CD14-positive monocyte (primary cell): ENCODE results near the gene DGKQ. TPM values are rescaled to one million over a fixed set of nuclear protein-coding genes. Genes with fewer than 3 reads are reported as not detected.

Experiments
- DNase-seq, 3 donors: peaks; one replicate each; pipeline ENCODE4 v3.0.0-alpha.2; 2011 to 2022
- H2AFZ ChIP-seq: 2 replicates; pipeline ENCODE4 v1.6.0; 2012; ENCODE audit warnings: mild to moderate bottlenecking, low read depth, low read length, inconsistent platforms; ENCODE audit not compliant: insufficient read depth, poor library complexity, severe bottlenecking
- H3K27ac ChIP-seq, 2 donors: 1 replicate in 1 of 2; 2 replicates in 1 of 2; pipeline ENCODE4 v1.5.1; 2012 to 2013; ENCODE audit warnings: low read length in 2 of 2, control low read depth in 1 of 2, inconsistent platforms in 1 of 2, low read depth in 1 of 2, mild to moderate bottlenecking in 1 of 2
- H3K27me3 ChIP-seq, 2 donors: one replicate each; pipeline versions ENCODE4 v1.6.0 to v1.6.1; 2011 to 2013; ENCODE audit warnings: low read length in 2 of 2; ENCODE audit not compliant: control insufficient read depth in 2 of 2, insufficient read depth in 2 of 2
- H3K36me3 ChIP-seq, 2 donors: replicated peaks in 1 of 2; 1 replicate in 1 of 2; 2 replicates in 1 of 2; pipeline versions ENCODE4 v1.5.1 to v1.6.1; 2012 to 2013; ENCODE audit warnings: low read length in 2 of 2, control low read depth in 1 of 2, inconsistent platforms in 1 of 2, mild to moderate bottlenecking in 1 of 2; ENCODE audit not compliant: insufficient read depth in 2 of 2, control insufficient read depth in 1 of 2
- H3K4me1 ChIP-seq, 2 donors: 1 replicate in 1 of 2; 2 replicates in 1 of 2; pipeline versions ENCODE4 v1.5.1 to v1.6.1; 2012 to 2013; ENCODE audit warnings: low read length in 2 of 2, control low read depth in 1 of 2, inconsistent platforms in 1 of 2, mild to moderate bottlenecking in 1 of 2, moderate library complexity in 1 of 2; ENCODE audit not compliant: insufficient read depth in 2 of 2, control insufficient read depth in 1 of 2
- H3K4me2 ChIP-seq: replicated peaks from 2 replicates; pipeline ENCODE3; 2012; ENCODE audit warnings: low read length, moderate library complexity, mild to moderate bottlenecking; ENCODE audit not compliant: poor library complexity, severe bottlenecking; ENCODE audit errors: extremely low read depth
- H3K4me3 ChIP-seq, 3 experiments: fragments of 200-600 bp in 1 of 3; sonication (generic) in 1 of 3; replicated peaks in 1 of 3; 1 replicate in 2 of 3; 2 replicates in 1 of 3; pipeline ENCODE4 v1.5.1; 2011 to 2013; ENCODE audit warnings: low read length in 3 of 3, mild to moderate bottlenecking in 3 of 3, control low read depth in 2 of 3, low read depth in 2 of 3, inconsistent platforms in 1 of 3, moderate library complexity in 1 of 3
- H3K79me2 ChIP-seq: 2 replicates; pipeline ENCODE4 v1.6.0; 2012; ENCODE audit warnings: mild to moderate bottlenecking, control low read depth, inconsistent platforms, low read length, moderate library complexity; ENCODE audit not compliant: insufficient read depth
- H3K9ac ChIP-seq: 2 replicates; pipeline ENCODE4 v1.6.0; 2017; ENCODE audit warnings: low read length, mild to moderate bottlenecking; ENCODE audit not compliant: insufficient read depth, poor library complexity, severe bottlenecking
- H3K9me3 ChIP-seq, 2 donors: replicated peaks in 1 of 2; 1 replicate in 1 of 2; 2 replicates in 1 of 2; pipeline versions ENCODE4 v1.5.1 to v1.6.1; 2012 to 2013; ENCODE audit warnings: low read length in 2 of 2, control low read depth in 1 of 2; ENCODE audit not compliant: control insufficient read depth in 1 of 2, insufficient read depth in 1 of 2
- H4K20me1 ChIP-seq: 2 replicates; pipeline ENCODE4 v1.6.0; 2012; ENCODE audit warnings: mild to moderate bottlenecking, low read length, control low read depth, moderate library complexity; ENCODE audit not compliant: insufficient read depth
- H3K27ac Mint-ChIP-seq, 7 donors: one replicate each; pipeline ENCODE4 v1.8.0; 2020; ENCODE audit warnings: mild to moderate bottlenecking in 7 of 7, mixed read lengths in 7 of 7, moderate library complexity in 6 of 7, inconsistent platforms in 2 of 7
- H3K27me3 Mint-ChIP-seq, 3 donors: one replicate each; pipeline ENCODE4 v1.8.0; 2021 to 2022; ENCODE audit warnings: low read depth in 3 of 3, mild to moderate bottlenecking in 3 of 3, mixed read lengths in 3 of 3, moderate library complexity in 3 of 3, inconsistent platforms in 1 of 3
- H3K36me3 Mint-ChIP-seq, 2 donors: one replicate each; pipeline ENCODE4 v1.8.0; 2020; ENCODE audit warnings: mixed read lengths in 2 of 2, inconsistent platforms in 1 of 2, mild to moderate bottlenecking in 1 of 2
- H3K4me1 Mint-ChIP-seq: one replicate; pipeline ENCODE4 v1.8.0; 2020; ENCODE audit warnings: mild to moderate bottlenecking, mixed read lengths
- H3K4me3 Mint-ChIP-seq, 2 donors: one replicate each; pipeline ENCODE4 v1.8.0; 2020; ENCODE audit warnings: mild to moderate bottlenecking in 2 of 2, mixed read lengths in 2 of 2, moderate library complexity in 1 of 2
- H3K9me3 Mint-ChIP-seq, 7 donors: one replicate each; pipeline ENCODE4 v1.8.0; 2020 to 2022; ENCODE audit warnings: mixed read lengths in 7 of 7, mild to moderate bottlenecking in 6 of 7, moderate library complexity in 6 of 7, inconsistent platforms in 2 of 7
- WGBS: methylation state at CpG from one replicate; pipeline ENCODE4 v1.1.5; 2013; ENCODE audit warnings: missing lambda C conversion rate; ENCODE audit not compliant: insufficient coverage; 5-methylcytosine and 5-hydroxymethylcytosine counted together
- intact Hi-C, 2 donors: fragments of 100-400 bp; cut with micrococcal nuclease; formaldehyde crosslinking; loops; one replicate each; pipeline versions ENCODE4 v1.15.0 to v1.15.1; 2023
- polyA plus RNA-seq, 3 donors: library from polyadenylated mRNA; depleted of rRNA in 1 of 3; unstranded in 2 of 3; stranded (reverse) in 1 of 3; fragments of 300-500 nt in 2 of 3; fragments of >200 nt in 1 of 3; fragmentation: Illumina TruSeq in 2 of 3; gene quantifications; 1 replicate in 2 of 3; 2 replicates in 1 of 3; pipeline ENCODE4 v1.2.3, GENCODE V29; 2012 to 2021
- TF ChIP-seq, protein P1 (sequence below): fragments of 200-600 bp; IDR thresholded peaks from one replicate; pipeline ENCODE4 v1.8.0; 2022; ENCODE audit warnings: antibody characterized with exemption, mild to moderate bottlenecking

Gene DGKQ
- polyA plus RNA-seq, 3 donors: 0.58 to 23.1 (median 2.4) TPM

DNA sequence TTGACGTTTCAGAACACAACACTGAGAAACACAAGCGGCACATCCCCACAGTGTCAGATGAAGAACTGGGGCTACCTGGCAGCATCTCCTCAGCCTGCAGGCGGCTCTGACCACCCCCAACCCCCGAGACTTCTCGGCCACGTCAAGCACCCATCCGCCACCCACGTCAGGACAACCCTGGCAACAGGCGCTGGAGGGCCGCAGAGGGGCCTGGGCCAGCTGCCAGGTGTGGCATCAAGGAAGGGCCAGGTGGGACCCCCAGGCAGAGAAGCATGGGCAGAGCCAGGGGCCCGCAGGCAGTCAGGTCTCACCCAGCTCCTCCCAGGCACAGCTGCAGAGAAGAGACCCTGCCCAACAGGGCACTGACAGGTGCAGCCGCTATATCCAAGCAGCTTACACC lies 63.5 kb downstream of the DGKQ start:
- H3K9me3 ChIP-seq: peaks cover 0 to 5% of the 10 kb centered on the region in 2 donors
- no peak overlapping the region for H3K4me3 ChIP-seq
- intact Hi-C loops: no loop called here
- Mint-ChIP-seq H3K4me3 (no peak overlapping the region), H3K4me1 (peaks cover 3% of the 10 kb centered on the region), H3K27me3 (no peaks in the 10 kb centered on the region), H3K36me3 (peaks cover 61 to 86% of the 10 kb centered on the region in 2 donors), H3K9me3 (peaks cover 0 to 13% (median 1%) of the 10 kb centered on the region in 7 donors), H3K27ac (no peak overlapping the region)
- peaks cover 79 to 88% of the 10 kb centered on the region in 2 donors for H3K36me3 ChIP-seq
- no peak overlapping the region for H3K4me2 ChIP-seq
- no peak overlapping the region for H3K9ac ChIP-seq
- TF ChIP-seq, protein P1, sequence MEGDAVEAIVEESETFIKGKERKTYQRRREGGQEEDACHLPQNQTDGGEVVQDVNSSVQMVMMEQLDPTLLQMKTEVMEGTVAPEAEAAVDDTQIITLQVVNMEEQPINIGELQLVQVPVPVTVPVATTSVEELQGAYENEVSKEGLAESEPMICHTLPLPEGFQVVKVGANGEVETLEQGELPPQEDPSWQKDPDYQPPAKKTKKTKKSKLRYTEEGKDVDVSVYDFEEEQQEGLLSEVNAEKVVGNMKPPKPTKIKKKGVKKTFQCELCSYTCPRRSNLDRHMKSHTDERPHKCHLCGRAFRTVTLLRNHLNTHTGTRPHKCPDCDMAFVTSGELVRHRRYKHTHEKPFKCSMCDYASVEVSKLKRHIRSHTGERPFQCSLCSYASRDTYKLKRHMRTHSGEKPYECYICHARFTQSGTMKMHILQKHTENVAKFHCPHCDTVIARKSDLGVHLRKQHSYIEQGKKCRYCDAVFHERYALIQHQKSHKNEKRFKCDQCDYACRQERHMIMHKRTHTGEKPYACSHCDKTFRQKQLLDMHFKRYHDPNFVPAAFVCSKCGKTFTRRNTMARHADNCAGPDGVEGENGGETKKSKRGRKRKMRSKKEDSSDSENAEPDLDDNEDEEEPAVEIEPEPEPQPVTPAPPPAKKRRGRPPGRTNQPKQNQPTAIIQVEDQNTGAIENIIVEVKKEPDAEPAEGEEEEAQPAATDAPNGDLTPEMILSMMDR: no peak
- H3K27ac ChIP-seq: no peak overlapping the region
- no peak overlapping the region for H2AFZ ChIP-seq
- H3K4me1 ChIP-seq: peaks cover 5% of the 10 kb centered on the region in 2 donors
- no peak for DNase-seq
- peaks cover 94% of the 10 kb centered on the region for H3K79me2 ChIP-seq
- H4K20me1 ChIP-seq: peaks cover 100% of the 10 kb centered on the region
- WGBS: 98% methylated on average over 10 of the region's 12 CpGs
- no peaks in the 10 kb centered on the region for H3K27me3 ChIP-seq

DNA sequence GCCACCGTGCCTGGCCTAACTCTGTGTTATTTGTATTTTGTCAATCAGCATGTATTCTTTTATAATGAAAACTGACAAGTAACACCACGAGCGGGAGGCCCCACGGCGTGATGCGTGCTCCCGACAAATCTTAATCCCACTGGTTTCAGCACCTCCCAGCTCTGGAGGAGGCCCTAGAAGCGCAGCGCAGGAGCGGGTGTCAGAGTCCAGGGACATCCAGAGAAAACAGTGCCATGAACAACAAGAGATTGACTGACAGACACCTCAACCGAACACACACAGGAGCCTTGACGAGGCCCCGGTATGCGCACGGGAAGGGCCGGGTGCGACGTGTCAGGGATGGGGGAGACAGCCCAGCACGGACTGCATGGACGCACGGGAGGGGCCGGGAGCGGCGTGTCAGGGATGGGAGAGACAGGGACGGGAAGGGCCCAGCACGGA lies 64.2 kb downstream of the DGKQ start:
- no peaks in the 10 kb centered on the region for H3K4me1 Mint-ChIP-seq
- no peak overlapping the region for H3K27ac ChIP-seq
- peaks cover 98% of the 10 kb centered on the region for H4K20me1 ChIP-seq
- H3K4me1 ChIP-seq: no peaks in the 10 kb centered on the region
- H3K4me2 ChIP-seq: no peak overlapping the region
- peaks cover 88% of the 10 kb centered on the region for H3K79me2 ChIP-seq
- H3K9me3 Mint-ChIP-seq: peaks cover 0 to 13% (median 1%) of the 10 kb centered on the region in 7 donors
- 97% methylated on average over 23 of the region's 26 CpGs for WGBS
- peaks cover 84 to 94% of the 10 kb centered on the region in 2 donors for H3K36me3 ChIP-seq
- peaks cover 64 to 90% of the 10 kb centered on the region in 2 donors for H3K36me3 Mint-ChIP-seq
- no peak overlapping the region for H3K4me3 ChIP-seq
- no peak overlapping the region for H3K9ac ChIP-seq
- DNase-seq: no peak
- H3K9me3 ChIP-seq: peaks cover 0 to 5% of the 10 kb centered on the region in 2 donors
- TF ChIP-seq, protein P1: no peak
- no peak overlapping the region for H2AFZ ChIP-seq
- no peak overlapping the region for H3K4me3 Mint-ChIP-seq
- H3K27me3 ChIP-seq: no peaks in the 10 kb centered on the region
- intact Hi-C loops: no loop called here
- no peaks in the 10 kb centered on the region for H3K27me3 Mint-ChIP-seq
- no peak overlapping the region for H3K27ac Mint-ChIP-seq

Other genes starting within 250 kb of the DGKQ start
- not detected for gene CPLX1, start 147.4 kb downstream of the DGKQ start, polyA plus RNA-seq
- 10 to 100 TPM; 40.3 to 88.7 (median 54.9) TPM for gene GAK, start 41.3 kb downstream of the DGKQ start, polyA plus RNA-seq
- gene TMEM175, start 41.1 kb downstream of the DGKQ start, polyA plus RNA-seq: 100 to 1,000 TPM in 1 of 3 donors, 10 to 100 TPM in 2; 18.9 to 216 (median 20.7) TPM
- gene IDUA, start 13.5 kb upstream of the DGKQ start, polyA plus RNA-seq: 10 to 100 TPM in 1 of 3 donors, 1 to 10 TPM in 2; 6.4 to 64.4 (median 8.5) TPM
- gene SLC26A1, start 19.8 kb upstream of the DGKQ start, polyA plus RNA-seq: under 1 TPM; 0.16 to 0.37 (median 0.18) TPM
- 10 to 100 TPM in 1 of 3 donors, under 1 TPM in 2; 0.17 to 77.7 (median 0.28) TPM for gene FGFRL1, start 38.1 kb upstream of the DGKQ start, polyA plus RNA-seq
- under 1 TPM in 2 of 3 donors, not detected in 1; 0.17 to 0.83 TPM for gene RNF212, start 140.0 kb upstream of the DGKQ start, polyA plus RNA-seq
- gene SPON2, start 199.0 kb upstream of the DGKQ start, polyA plus RNA-seq: 1 to 10 TPM in 1 of 3 donors, under 1 TPM in 2; 0.74 to 1.4 (median 0.90) TPM